HepG2 (cell line): ENCODE results near the gene SNRPD1. TPM values are rescaled to one million over a fixed set of nuclear protein-coding genes. Genes with fewer than 3 reads are reported as not detected.

Experiments used
- CAMTA2 ChIP-seq: sonication (generic); formaldehyde crosslinking; IDR thresholded peaks from 2 replicates; pipeline ENCODE4 v1.4.0; 2020; ENCODE audit warnings: mild to moderate bottlenecking, missing genetic modification reagents, borderline replicate concordance
- GABPA ChIP-seq, 2 experiments: IDR thresholded peaks; 2 replicates each; pipeline ENCODE4 v1.6.1; 2011 to 2016; ENCODE audit warnings: low read depth in 2 of 2, low read length in 1 of 2, missing biosample characterization in 1 of 2, missing genetic modification characterization in 1 of 2
- HNRNPL ChIP-seq: fragments of 200-400 bp; formaldehyde crosslinking; IDR thresholded peaks from 2 replicates; pipeline ENCODE4 v1.6.1; 2017; ENCODE audit warnings: mild to moderate bottlenecking, low read depth, low read length
- NR2F1 ChIP-seq, 2 experiments: fragments of 450-650 bp in 1 of 2; formaldehyde crosslinking in 1 of 2; IDR thresholded peaks; 2 replicates each; pipeline versions ENCODE4 v1.5.0 to v1.6.1; 2016 to 2020; ENCODE audit warnings: mild to moderate bottlenecking in 1 of 2, missing compliant biosample characterization in 1 of 2, missing genetic modification reagents in 1 of 2, moderate library complexity in 1 of 2
- PTBP1 ChIP-seq: fragments of 200-400 bp; formaldehyde crosslinking; IDR thresholded peaks from 2 replicates; pipeline ENCODE4 v1.6.1; 2018; ENCODE audit warnings: low read length, low read depth; ENCODE audit not compliant: poor library complexity, severe bottlenecking
- RARA ChIP-seq: IDR thresholded peaks from 2 replicates; pipeline ENCODE4 v1.6.1; 2016; ENCODE audit warnings: missing genetic modification reagents, missing compliant biosample characterization
- RFXAP ChIP-seq: sonication (generic); formaldehyde crosslinking; IDR thresholded peaks from 2 replicates; pipeline ENCODE4 v1.4.0; 2020; ENCODE audit warnings: missing genetic modification reagents, borderline replicate concordance
- SNAPC2 ChIP-seq: sonication (generic); formaldehyde crosslinking; IDR thresholded peaks from 2 replicates; pipeline ENCODE4 v1.8.1; 2022; ENCODE audit warnings: mild to moderate bottlenecking, missing genetic modification reagents
- TAF1 ChIP-seq: sonication (generic); formaldehyde crosslinking; IDR thresholded peaks from 2 replicates; pipeline ENCODE4 v1.4.0; 2020; ENCODE audit warnings: missing genetic modification reagents
- TBL1XR1 ChIP-seq: fragments of 150-350 bp; IDR thresholded peaks from 2 replicates; pipeline ENCODE4 v1.6.1; 2014; ENCODE audit warnings: borderline replicate concordance, low read length; ENCODE audit not compliant: partially characterized antibody
- ZFAT ChIP-seq: sonication (generic); formaldehyde crosslinking; conservative IDR thresholded peaks from 2 replicates; pipeline ENCODE4 v1.8.1; 2023; ENCODE audit warnings: missing genetic modification reagents, inconsistent platforms
- ZFYVE20 ChIP-seq: sonication (generic); formaldehyde crosslinking; IDR thresholded peaks from 2 replicates; pipeline ENCODE4 v1.8.0; 2023; ENCODE audit warnings: low read depth, mild to moderate bottlenecking, moderate library complexity, missing genetic modification reagents, borderline replicate concordance
- ZNF503 ChIP-seq: sonication (generic); formaldehyde crosslinking; IDR thresholded peaks from 2 replicates; pipeline ENCODE4 v1.4.0; 2020; ENCODE audit warnings: missing genetic modification reagents
- ZNF556 ChIP-seq: sonication (generic); formaldehyde crosslinking; IDR thresholded peaks from 2 replicates; pipeline ENCODE4 v1.4.0; 2020; ENCODE audit warnings: mild to moderate bottlenecking, missing genetic modification reagents, borderline replicate concordance
- polyA plus RNA-seq, 8 experiments: library from polyadenylated mRNA; depleted of rRNA in 3 of 8; stranded (reverse) in 7 of 8; unstranded in 1 of 8; fragments of >200 nt; fragmentation: Illumina TruSeq in 4 of 8; extraction: Trizol in 4 of 8; gene quantifications; 2 replicates each; pipeline versions ENCODE4 v1.2.1 to v1.2.3, GENCODE V29; 2011 to 2016; ENCODE audit warnings: low read depth in 4 of 8, missing spikeins in 1 of 8, mixed read lengths in 1 of 8; ENCODE audit not compliant: insufficient read depth in 1 of 8
- total RNA-seq, 5 experiments: library from RNA; depleted of rRNA; stranded (reverse); fragments of >200 nt; fragmentation: Illumina TruSeq; extraction: Trizol; gene quantifications; 2 replicates each; pipeline ENCODE4 v1.2.3, GENCODE V29; 2016; ENCODE audit warnings: low read depth in 1 of 5
- TF ChIP-seq, protein P1 (sequence below), 2 experiments: sonication (generic) in 1 of 2; formaldehyde crosslinking in 1 of 2; IDR thresholded peaks; 2 replicates each; pipeline versions ENCODE4 v1.6.1 to v1.9.0; 2014 to 2022; ENCODE audit warnings: antibody characterized with exemption in 1 of 2, borderline replicate concordance in 1 of 2, inconsistent platforms in 1 of 2, low read depth in 1 of 2, missing genetic modification reagents in 1 of 2
- TF ChIP-seq, protein P2 (sequence below): sonication (generic); formaldehyde crosslinking; IDR thresholded peaks from 2 replicates; pipeline ENCODE4 v1.4.0; 2020; ENCODE audit warnings: mild to moderate bottlenecking, missing genetic modification reagents

Gene SNRPD1
- total and polyA plus RNA-seq, 2 of the 13 experiments (the other 11 are each of a cell fraction or from before 2014, with no cell fraction given) = 22.7 to 275 TPM

- 0 out of 2 replicates have a peak, but pooled peaks have one; percentile 71 for TF ChIP-seq ZFYVE20
- TF ChIP-seq TBL1XR1 = no peak
- TF ChIP-seq TAF1 = no peak
- TF ChIP-seq HNRNPL = 0 out of 2 replicates have a peak, but pooled peaks have one; percentile 24
- TF ChIP-seq CAMTA2 (CRISPR knock-in tag) = peak; percentile 58; the same call in 1 of the 2 replicates
- no peak; the same call in 1 of the 2 replicates for TF ChIP-seq SNAPC2
- peak; percentile 23; the same call in 1 of the 2 replicates for TF ChIP-seq RARA
- TF ChIP-seq RFXAP (CRISPR knock-in tag) = no peak
- TF ChIP-seq GABPA (IDR thresholded peaks at IDR 0.05; ENCODE audit: low read depth, low read length) = peak; percentile 16; the same call in 1 of the 2 replicates
- TF ChIP-seq GABPA (CRISPR knock-in tag; IDR thresholded peaks at IDR 0.05; ENCODE audit: low read depth) = no peak
- TF ChIP-seq PTBP1 = peak; percentile 50
- TF ChIP-seq ZNF556 (CRISPR knock-in tag) = no peak
- TF ChIP-seq, protein P1, sequence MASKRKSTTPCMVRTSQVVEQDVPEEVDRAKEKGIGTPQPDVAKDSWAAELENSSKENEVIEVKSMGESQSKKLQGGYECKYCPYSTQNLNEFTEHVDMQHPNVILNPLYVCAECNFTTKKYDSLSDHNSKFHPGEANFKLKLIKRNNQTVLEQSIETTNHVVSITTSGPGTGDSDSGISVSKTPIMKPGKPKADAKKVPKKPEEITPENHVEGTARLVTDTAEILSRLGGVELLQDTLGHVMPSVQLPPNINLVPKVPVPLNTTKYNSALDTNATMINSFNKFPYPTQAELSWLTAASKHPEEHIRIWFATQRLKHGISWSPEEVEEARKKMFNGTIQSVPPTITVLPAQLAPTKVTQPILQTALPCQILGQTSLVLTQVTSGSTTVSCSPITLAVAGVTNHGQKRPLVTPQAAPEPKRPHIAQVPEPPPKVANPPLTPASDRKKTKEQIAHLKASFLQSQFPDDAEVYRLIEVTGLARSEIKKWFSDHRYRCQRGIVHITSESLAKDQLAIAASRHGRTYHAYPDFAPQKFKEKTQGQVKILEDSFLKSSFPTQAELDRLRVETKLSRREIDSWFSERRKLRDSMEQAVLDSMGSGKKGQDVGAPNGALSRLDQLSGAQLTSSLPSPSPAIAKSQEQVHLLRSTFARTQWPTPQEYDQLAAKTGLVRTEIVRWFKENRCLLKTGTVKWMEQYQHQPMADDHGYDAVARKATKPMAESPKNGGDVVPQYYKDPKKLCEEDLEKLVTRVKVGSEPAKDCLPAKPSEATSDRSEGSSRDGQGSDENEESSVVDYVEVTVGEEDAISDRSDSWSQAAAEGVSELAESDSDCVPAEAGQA (IDR thresholded peaks at IDR 0.05; ENCODE audit: low read depth) = no peak
- TF ChIP-seq, protein P1 (CRISPR knock-in tag; IDR thresholded peaks at IDR 0.05; ENCODE audit: borderline replicate concordance) = 0 out of 2 replicates have a peak, but pooled peaks have one; percentile 16
- TF ChIP-seq, protein P2, sequence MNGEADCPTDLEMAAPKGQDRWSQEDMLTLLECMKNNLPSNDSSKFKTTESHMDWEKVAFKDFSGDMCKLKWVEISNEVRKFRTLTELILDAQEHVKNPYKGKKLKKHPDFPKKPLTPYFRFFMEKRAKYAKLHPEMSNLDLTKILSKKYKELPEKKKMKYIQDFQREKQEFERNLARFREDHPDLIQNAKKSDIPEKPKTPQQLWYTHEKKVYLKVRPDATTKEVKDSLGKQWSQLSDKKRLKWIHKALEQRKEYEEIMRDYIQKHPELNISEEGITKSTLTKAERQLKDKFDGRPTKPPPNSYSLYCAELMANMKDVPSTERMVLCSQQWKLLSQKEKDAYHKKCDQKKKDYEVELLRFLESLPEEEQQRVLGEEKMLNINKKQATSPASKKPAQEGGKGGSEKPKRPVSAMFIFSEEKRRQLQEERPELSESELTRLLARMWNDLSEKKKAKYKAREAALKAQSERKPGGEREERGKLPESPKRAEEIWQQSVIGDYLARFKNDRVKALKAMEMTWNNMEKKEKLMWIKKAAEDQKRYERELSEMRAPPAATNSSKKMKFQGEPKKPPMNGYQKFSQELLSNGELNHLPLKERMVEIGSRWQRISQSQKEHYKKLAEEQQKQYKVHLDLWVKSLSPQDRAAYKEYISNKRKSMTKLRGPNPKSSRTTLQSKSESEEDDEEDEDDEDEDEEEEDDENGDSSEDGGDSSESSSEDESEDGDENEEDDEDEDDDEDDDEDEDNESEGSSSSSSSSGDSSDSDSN (CRISPR knock-in tag) = peak; percentile 91
- no peak for TF ChIP-seq ZFAT (CRISPR knock-in tag)
- TF ChIP-seq ZNF503 (CRISPR knock-in tag) = 0 out of 2 replicates have a peak, but pooled peaks have one; percentile 26
- TF ChIP-seq NR2F1 (CRISPR knock-in tag; IDR thresholded peaks at IDR 0.05) = peak; percentile 63 to 79; a peak in 3 of 4 replicates
Observed at GRCh38 chr18:21599585-21600525, 12.3 kb upstream of the SNRPD1 start (continued).
